MM.1S (cell line): Measurements from ENCODE around the gene ULBP3.

Source experiments
- CTCF ChIP-seq: fragments of 300-600 bp; sonication (generic); IDR thresholded peaks from 2 replicates; pipeline ENCODE4 v1.5.1; 2016; ENCODE audit warnings: antibody characterized with exemption, low read length, mixed read lengths
- EZH2 ChIP-seq: fragments of 300-600 bp; sonication (generic); optimal IDR thresholded peaks from 2 replicates; pipeline ENCODE3; 2017; ENCODE audit warnings: low read depth, mild to moderate bottlenecking, antibody characterized with exemption, low read length, mixed read lengths

- TF ChIP-seq CTCF (no peak), EZH2 (no peak)
Observed at GRCh38 chr6:150090328-150090727, 21.4 kb upstream of the ULBP3 start.
